ENCODE data around the gene HTR3B.

DNA sequence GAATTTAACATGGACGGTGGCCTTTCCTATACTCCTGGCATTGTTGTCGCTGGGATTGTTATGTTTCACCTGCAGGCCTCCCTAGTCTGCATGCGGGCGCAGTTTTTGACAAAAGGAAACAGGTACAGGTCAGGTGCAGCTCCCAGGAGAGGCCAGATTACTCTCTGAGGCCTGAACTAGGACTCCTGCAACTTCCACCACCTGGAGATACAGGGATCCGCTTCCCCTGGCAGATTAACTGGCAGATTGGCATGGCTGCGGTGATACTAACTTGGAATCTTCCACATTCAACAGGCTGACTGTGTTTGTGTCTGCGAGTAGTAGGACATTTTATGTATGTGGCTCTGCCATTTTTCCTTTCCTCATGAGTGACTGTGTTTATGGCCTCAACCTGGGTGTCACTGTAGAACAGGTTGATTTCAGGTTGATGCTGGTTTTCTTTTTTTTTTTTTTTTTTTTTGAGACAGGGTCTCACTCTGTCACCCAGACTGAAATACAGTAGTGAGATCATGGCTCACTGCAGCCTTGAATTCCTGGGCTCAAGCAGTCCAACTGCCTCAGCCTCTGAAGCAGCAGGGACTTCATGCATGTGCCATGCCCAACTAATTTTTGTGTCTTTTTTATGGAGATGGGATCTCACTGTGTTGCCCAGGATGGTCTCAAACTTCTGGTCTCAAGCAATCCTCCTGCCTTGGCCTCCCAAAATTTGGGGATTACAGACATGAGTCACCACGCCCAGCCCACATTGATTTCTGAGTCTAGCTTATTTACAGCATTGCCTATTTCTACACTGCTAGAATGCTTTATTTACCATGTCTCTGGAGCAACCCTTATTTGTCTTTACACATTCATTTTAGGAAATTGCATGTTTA lies 27.6 kb upstream of the HTR3B start:
- no peak for TF ChIP-seq CTCF (IDR thresholded peaks at IDR 0.05)
- TF ChIP-seq EZH2 (IDR thresholded peaks at IDR 0.05; ENCODE audit: borderline replicate concordance, insufficient read depth, low read depth, low read length, poor library complexity, severe bottlenecking) = no peak

Measured in B cell (primary cell).